HepG2 (cell line): ENCODE results near the gene NCDN. TPM values are rescaled to one million over a fixed set of nuclear protein-coding genes. Genes with fewer than 3 reads are reported as not detected.

Source experiments
- ATAC-seq: fragments of 200-7000 bp; cut with Tn5 transposase; 3 replicates; pipeline ENCODE4 v1.9.1; 2020; ENCODE audit warnings: mild to moderate bottlenecking, moderate library complexity
- BruUV-seq: library from RNA; stranded (reverse); fragments of 400-500 nt; replicated peaks from 2 replicates; lab custom pipeline; 2021; lab: Mats Ljungman, UMichigan
- CTCF ChIA-PET: fragments of 300-600 bp; formaldehyde crosslinking; extraction: SDS; loops from one replicate; lab custom pipeline; 2021; ENCODE audit warnings: low total read pairs, inconsistent platforms, low intra/inter-chr PET ratio; lab: Yijun Ruan, JAX
- POLR2A ChIA-PET: fragments of 350-600 bp; sonication (Branson Sonifier 250); formaldehyde crosslinking; loops from one replicate; lab custom pipeline; 2020; ENCODE audit warnings: antibody characterized with exemption, inconsistent platforms; lab: Yijun Ruan, JAX
- DNase-seq: peaks from one replicate; pipeline ENCODE4 v3.0.0-alpha.2; 2015; ENCODE audit warnings: low spot score
- FAIRE-seq: peaks from 3 replicates; lab custom pipeline; 2011; peaks lifted over from hg19 to GRCh38; lab: Jason Lieb, UNC
- H2AFZ ChIP-seq: one replicate; pipeline ENCODE4 v1.6.1; 2011; ENCODE audit warnings: low read length, inconsistent platforms
- H3K27ac ChIP-seq: fragments of 300-600 bp; 3 replicates; pipeline ENCODE4 v1.8.0; 2011; ENCODE audit warnings: mixed run types, mild to moderate bottlenecking, mixed read lengths, low read length, inconsistent platforms; ENCODE audit not compliant: insufficient read depth; ENCODE audit errors: extremely low read length
- H3K27me3 ChIP-seq, 2 experiments: fragments of 200-600 bp in 1 of 2; 2 replicates in 1 of 2; 3 replicates in 1 of 2; pipeline versions ENCODE4 v1.6.0 to v1.8.0; 2011; ENCODE audit warnings: low read length in 2 of 2, mild to moderate bottlenecking in 2 of 2, moderate library complexity in 2 of 2, inconsistent platforms in 1 of 2; ENCODE audit not compliant: insufficient read depth in 2 of 2, control insufficient read depth in 1 of 2
- H3K36me3 ChIP-seq, 2 experiments: fragments of 200-600 bp in 1 of 2; replicated peaks in 1 of 2; 2 replicates in 1 of 2; 3 replicates in 1 of 2; pipeline versions ENCODE4 v1.5.1 to v1.8.0; 2011; ENCODE audit warnings: low read length in 2 of 2, inconsistent platforms in 1 of 2; ENCODE audit not compliant: insufficient read depth in 2 of 2, control insufficient read depth in 1 of 2
- H3K4me1 ChIP-seq: 2 replicates; pipeline ENCODE4 v1.5.1; 2012; ENCODE audit warnings: low read length, inconsistent platforms; ENCODE audit not compliant: insufficient read depth
- H3K4me2 ChIP-seq: 2 replicates; pipeline ENCODE4 v1.6.0; 2011; ENCODE audit warnings: low read depth, low read length, inconsistent platforms
- H3K4me3 ChIP-seq, 3 experiments: fragments of 200-600 bp in 1 of 3; sonication (generic), shearing (Covaris generic) in 1 of 3; replicated peaks in 1 of 3; 2 replicates each; pipeline ENCODE4 v1.5.1; 2011 to 2016; ENCODE audit warnings: low read length in 3 of 3, inconsistent platforms in 2 of 3, low read depth in 2 of 3, mild to moderate bottlenecking in 2 of 3, control low read depth in 1 of 3, mixed read lengths in 1 of 3; ENCODE audit not compliant: insufficient read depth in 1 of 3
- H3K79me2 ChIP-seq: one replicate; pipeline ENCODE4 v1.6.1; 2011; ENCODE audit warnings: low read length, inconsistent platforms; ENCODE audit not compliant: insufficient read depth
- H3K9ac ChIP-seq: 2 replicates; pipeline ENCODE4 v1.6.0; 2011; ENCODE audit warnings: mild to moderate bottlenecking, low read depth, low read length, inconsistent platforms; ENCODE audit not compliant: insufficient read depth
- H3K9me3 ChIP-seq: 2 replicates; pipeline ENCODE4 v1.5.1; 2012; ENCODE audit warnings: mild to moderate bottlenecking, low read length
- H4K20me1 ChIP-seq: 2 replicates; pipeline ENCODE4 v1.6.0; 2011; ENCODE audit warnings: inconsistent platforms, mild to moderate bottlenecking, low read length, moderate library complexity; ENCODE audit not compliant: insufficient read depth
- ARID3A ChIP-seq: IDR thresholded peaks from 2 replicates; pipeline ENCODE4 v1.6.1; 2012; ENCODE audit warnings: low read depth, low read length, improper control_type of control experiment
- DDIT3 ChIP-seq: sonication (generic); formaldehyde crosslinking; IDR thresholded peaks from 2 replicates; pipeline ENCODE4 v1.4.0; 2020; ENCODE audit warnings: mild to moderate bottlenecking, missing genetic modification reagents
- HOXA9 ChIP-seq: sonication (generic); formaldehyde crosslinking; IDR thresholded peaks from 2 replicates; pipeline ENCODE4 v1.8.1; 2022; ENCODE audit warnings: missing genetic modification reagents, mild to moderate bottlenecking, moderate library complexity, borderline replicate concordance
- KDM3A ChIP-seq: IDR thresholded peaks from 2 replicates; pipeline ENCODE4 v1.6.1; 2018; ENCODE audit warnings: low read depth, missing compliant biosample characterization
- MNT ChIP-seq: fragments of 450-650 bp; IDR thresholded peaks from 2 replicates; pipeline ENCODE4 v1.6.1; 2016
- ZBTB14 ChIP-seq: sonication (generic); formaldehyde crosslinking; IDR thresholded peaks from 2 replicates; pipeline ENCODE4 v1.4.0; 2020; ENCODE audit warnings: missing genetic modification reagents
- ZBTB33 ChIP-seq: sonication (generic); formaldehyde crosslinking; IDR thresholded peaks from 2 replicates; pipeline ENCODE4 v1.4.0; 2020; ENCODE audit warnings: missing genetic modification reagents
- ZNF3 ChIP-seq: IDR thresholded peaks from 2 replicates; pipeline ENCODE4 v1.7.0; 2017; ENCODE audit warnings: inconsistent platforms
- WGBS: methylation state at CpG from one replicate; pipeline ENCODE4 v1.1.6; 2017; ENCODE audit warnings: low lambda C conversion rate; 5-methylcytosine and 5-hydroxymethylcytosine counted together
- in situ Hi-C: cut with HindIII; loops from 2 replicates; pipeline ENCODE4 v1.10.0; 2017; ENCODE audit warnings: low pct_unique_long_range_greater_than_20kb; ENCODE audit not compliant: extremely low pct_ligation_motif_present
- intact Hi-C: fragments of 100-400 bp; cut with micrococcal nuclease; formaldehyde crosslinking; loops from one replicate; pipeline ENCODE4 v1.10.0; 2022; ENCODE audit not compliant: unreplicated experiment
- polyA plus RNA-seq, 8 experiments: library from polyadenylated mRNA; depleted of rRNA in 3 of 8; stranded (reverse) in 7 of 8; unstranded in 1 of 8; fragments of >200 nt; fragmentation: Illumina TruSeq in 4 of 8; extraction: Trizol in 4 of 8; gene quantifications; 2 replicates each; pipeline versions ENCODE4 v1.2.1 to v1.2.3, GENCODE V29; 2011 to 2016; ENCODE audit warnings: low read depth in 4 of 8, missing spikeins in 1 of 8, mixed read lengths in 1 of 8; ENCODE audit not compliant: insufficient read depth in 1 of 8
- total RNA-seq, 5 experiments: library from RNA; depleted of rRNA; stranded (reverse); fragments of >200 nt; fragmentation: Illumina TruSeq; extraction: Trizol; gene quantifications; 2 replicates each; pipeline ENCODE4 v1.2.3, GENCODE V29; 2016; ENCODE audit warnings: low read depth in 1 of 5

Gene NCDN
- total and polyA plus RNA-seq, 2 of the 13 experiments (the other 11 are each of a cell fraction or from before 2014, with no cell fraction given), result 6.6 to 9.3 TPM

GRCh38 chr1:35531368-35531767 is 26.2 kb upstream of the NCDN start:
- intact Hi-C loops, result no loop called here
- FAIRE-seq, result no peak
- WGBS, result 91% methylated on average over 5 of the region's 6 CpGs

More at GRCh38 chr1:35531368-35531767, 26.2 kb upstream of the NCDN start:
- Histone ChIP-seq H3K79me2 (peaks cover under 1% of the 10 kb centered on the region), H3K4me2 (no peak overlapping the region), H3K27ac (no peak overlapping the region), H3K36me3 (peaks cover 2 to 19% of the 10 kb centered on the region in 2 experiments; a peak in 4 of 5 replicates), H2AFZ (no peak overlapping the region), H3K9ac (no peak overlapping the region), H3K9me3 (no peaks in the 10 kb centered on the region), H4K20me1 (no peaks in the 10 kb centered on the region), H3K4me1 (no peaks in the 10 kb centered on the region), H3K27me3 (no peaks in the 10 kb centered on the region), H3K4me3 (no peak overlapping the region)
- ChIA-PET CTCF (no interaction called here), POLR2A (no interaction called here)
- TF ChIP-seq ARID3A, result no peak
- TF ChIP-seq ZBTB33, result no peak
- TF ChIP-seq MNT, result no peak
- no peak for TF ChIP-seq HOXA9
- TF ChIP-seq ZNF3 (CRISPR knock-in tag), result no peak
- no peak for TF ChIP-seq ZBTB14
- TF ChIP-seq DDIT3 (CRISPR knock-in tag), result no peak
- no peak for TF ChIP-seq KDM3A (CRISPR knock-in tag)
- BruUV-seq, result no TSS peak
- DNase-seq (no peak), ATAC-seq (no peak)
- in situ Hi-C loops, result no loop called here
